HEK293 (cell line): ENCODE data around the gene MARCHF9.
A peak's percentile ranks its signal among the peaks of the same experiment; 100 is the strongest.

ENCODE experiments used
- CTCF ChIA-PET: fragments of 350-600 bp; formaldehyde crosslinking; extraction: SDS; loops from one replicate; lab custom pipeline; 2021; ENCODE audit warnings: antibody characterized with exemption; lab: Yijun Ruan, JAX
- POLR2A ChIA-PET: fragments of 300-600 bp; formaldehyde crosslinking; extraction: SDS; loops from one replicate; lab custom pipeline; 2020; ENCODE audit warnings: antibody characterized with exemption, inconsistent platforms; lab: Yijun Ruan, JAX
- H3K27ac ChIP-seq: fragments of 200-500 bp; sonication (Bioruptor generic); 2 replicates; pipeline ENCODE4 v1.5.1; 2014; ENCODE audit warnings: low read depth, low read length, control low read depth, inconsistent platforms; ENCODE audit errors: extremely low read depth
- H3K36me3 ChIP-seq, 2 experiments: fragments of 200-500 bp in 1 of 2; sonication (Bioruptor generic) in 1 of 2; 1 replicate in 1 of 2; 2 replicates in 1 of 2; pipeline ENCODE4 v1.5.1; 2014 to 2017; ENCODE audit warnings: inconsistent platforms in 2 of 2, low read length in 2 of 2; ENCODE audit not compliant: control insufficient read depth in 2 of 2, insufficient read depth in 1 of 2
- H3K4me1 ChIP-seq: fragments of 200-500 bp; sonication (Bioruptor generic); 2 replicates; pipeline ENCODE4 v1.5.1; 2014; ENCODE audit warnings: mild to moderate bottlenecking, low read length, inconsistent platforms; ENCODE audit not compliant: control insufficient read depth, insufficient read depth
- H3K4me3 ChIP-seq: 2 replicates; pipeline ENCODE4 v1.5.1; 2011; ENCODE audit warnings: low read depth, mild to moderate bottlenecking, control low read depth, low read length, moderate library complexity
- H3K9me3 ChIP-seq: fragments of 200-500 bp; sonication (Bioruptor generic); 2 replicates; pipeline ENCODE4 v1.5.1; 2014; ENCODE audit warnings: low read depth, low read length, inconsistent platforms; ENCODE audit not compliant: control insufficient read depth, insufficient read depth
- BCL11A ChIP-seq: fragments of 450-650 bp; formaldehyde crosslinking; IDR thresholded peaks from 2 replicates; pipeline ENCODE4 v1.5.1; 2016; ENCODE audit warnings: low read depth, missing biosample characterization, missing genetic modification characterization
- BCL11B ChIP-seq: fragments of 450-650 bp; formaldehyde crosslinking; IDR thresholded peaks from 2 replicates; pipeline ENCODE4 v1.5.1; 2016; ENCODE audit warnings: low read depth, missing biosample characterization, missing genetic modification characterization
- GLIS2 ChIP-seq: fragments of 450-650 bp; formaldehyde crosslinking; IDR thresholded peaks from 2 replicates; pipeline ENCODE4 v1.5.1; 2016; ENCODE audit warnings: missing biosample characterization, missing genetic modification characterization
- KLF10 ChIP-seq: fragments of 450-650 bp; IDR thresholded peaks from 2 replicates; pipeline ENCODE4 v1.5.1; 2018; ENCODE audit warnings: missing biosample characterization, mild to moderate bottlenecking, missing genetic modification characterization
- KLF8 ChIP-seq: fragments of 450-650 bp; formaldehyde crosslinking; IDR thresholded peaks from 2 replicates; pipeline ENCODE4 v1.5.1; 2016; ENCODE audit warnings: missing biosample characterization, missing genetic modification characterization
- MEIS1 ChIP-seq: sonication (generic); formaldehyde crosslinking; IDR thresholded peaks from 2 replicates; pipeline ENCODE4 v1.8.1; 2022; ENCODE audit warnings: missing genetic modification reagents, mild to moderate bottlenecking, borderline replicate concordance
- PBX3 ChIP-seq: sonication (generic); formaldehyde crosslinking; IDR thresholded peaks from 2 replicates; pipeline ENCODE4 v1.8.1; 2022; ENCODE audit warnings: mild to moderate bottlenecking, moderate library complexity, missing genetic modification reagents
- SCRT1 ChIP-seq: fragments of 450-650 bp; formaldehyde crosslinking; IDR thresholded peaks from 2 replicates; pipeline ENCODE4 v1.5.1; 2016; ENCODE audit warnings: missing biosample characterization, missing genetic modification characterization, borderline replicate concordance
- YY2 ChIP-seq: fragments of 450-650 bp; formaldehyde crosslinking; IDR thresholded peaks from 2 replicates; pipeline ENCODE4 v1.5.1; 2016; ENCODE audit warnings: missing biosample characterization, missing genetic modification characterization
- ZBTB7A ChIP-seq: fragments of 450-650 bp; formaldehyde crosslinking; IDR thresholded peaks from 2 replicates; pipeline ENCODE4 v1.5.1; 2016; ENCODE audit warnings: low read depth, missing biosample characterization, missing genetic modification characterization
- ZBTB8A ChIP-seq: fragments of 450-650 bp; formaldehyde crosslinking; IDR thresholded peaks from 2 replicates; pipeline ENCODE4 v1.5.1; 2016; ENCODE audit warnings: missing biosample characterization, missing genetic modification characterization
- ZFHX2 ChIP-seq: fragments of 450-650 bp; formaldehyde crosslinking; conservative IDR thresholded peaks from 2 replicates; pipeline ENCODE4 v1.5.1; 2016; ENCODE audit warnings: missing biosample characterization, missing genetic modification characterization
- ZNF274 ChIP-seq, 2 experiments: fragments of 200-500 bp in 1 of 2; fragments of 450-650 bp in 1 of 2; sonication (Bioruptor generic) in 1 of 2; formaldehyde crosslinking in 1 of 2; IDR thresholded peaks; 2 replicates each; pipeline versions ENCODE4 v1.5.1 to v1.6.1; 2014 to 2016; ENCODE audit warnings: borderline replicate concordance in 1 of 2, inconsistent platforms in 1 of 2, low read length in 1 of 2, missing biosample characterization in 1 of 2, missing genetic modification characterization in 1 of 2
- ZNF366 ChIP-seq: fragments of 450-650 bp; formaldehyde crosslinking; conservative IDR thresholded peaks from 2 replicates; pipeline ENCODE4 v1.5.1; 2016; ENCODE audit warnings: missing biosample characterization, missing genetic modification characterization
- ZNF560 ChIP-seq: fragments of 450-650 bp; formaldehyde crosslinking; IDR thresholded peaks from 2 replicates; pipeline ENCODE4 v1.5.1; 2017; ENCODE audit warnings: missing biosample characterization, missing genetic modification characterization, borderline replicate concordance
- ZNF830 ChIP-seq: fragments of 450-650 bp; IDR thresholded peaks from 2 replicates; pipeline ENCODE4 v1.5.0; 2018; ENCODE audit warnings: missing biosample characterization, missing genetic modification characterization, low read depth, mild to moderate bottlenecking, moderate library complexity
- TF ChIP-seq, protein P1 (sequence below): fragments of 450-650 bp; formaldehyde crosslinking; IDR thresholded peaks from 2 replicates; pipeline ENCODE4 v1.5.1; 2017; ENCODE audit warnings: missing biosample characterization, missing genetic modification characterization
- TF ChIP-seq, protein P2 (sequence below): fragments of 450-650 bp; formaldehyde crosslinking; optimal IDR thresholded peaks from 2 replicates; pipeline ENCODE3; 2016; ENCODE audit warnings: missing biosample characterization, mild to moderate bottlenecking, missing genetic modification characterization
- TF ChIP-seq, protein P3 (sequence below): fragments of 450-650 bp; formaldehyde crosslinking; IDR thresholded peaks from 2 replicates; pipeline ENCODE4 v1.5.1; 2016; ENCODE audit warnings: missing biosample characterization, missing genetic modification characterization
- TF ChIP-seq, protein P4 (sequence below): fragments of 450-650 bp; formaldehyde crosslinking; IDR thresholded peaks from 2 replicates; pipeline ENCODE4 v1.5.1; 2016; ENCODE audit warnings: missing biosample characterization, missing genetic modification characterization

Gene MARCHF9

GRCh38 chr12:57737467-57738460 lies 17.1 kb upstream of the MARCHF9 start:
- H3K36me3 ChIP-seq: no peaks in the 10 kb centered on the region
- H3K9me3 ChIP-seq: no peaks in the 10 kb centered on the region
- ChIA-PET CTCF (interaction anchor here (1.1 to 4.8 kb wide), 3 partner anchors 13 to 154 kb away, joined by 3 to 55 read pairs (median 35); no protein-coding TSS in a partner anchor), POLR2A (interaction anchor here (1.2 kb wide), 1 partner anchor 12 kb away, joined by 6 read pairs; no protein-coding TSS in a partner anchor)
- peaks cover 6% of the 10 kb centered on the region; the same call in 1 of the 2 replicates for H3K4me1 ChIP-seq
- H3K4me3 ChIP-seq: peak overlapping the region; percentile 37
- no peak overlapping the region; the same call in 1 of the 2 replicates for H3K27ac ChIP-seq
- TF ChIP-seq, protein P1, sequence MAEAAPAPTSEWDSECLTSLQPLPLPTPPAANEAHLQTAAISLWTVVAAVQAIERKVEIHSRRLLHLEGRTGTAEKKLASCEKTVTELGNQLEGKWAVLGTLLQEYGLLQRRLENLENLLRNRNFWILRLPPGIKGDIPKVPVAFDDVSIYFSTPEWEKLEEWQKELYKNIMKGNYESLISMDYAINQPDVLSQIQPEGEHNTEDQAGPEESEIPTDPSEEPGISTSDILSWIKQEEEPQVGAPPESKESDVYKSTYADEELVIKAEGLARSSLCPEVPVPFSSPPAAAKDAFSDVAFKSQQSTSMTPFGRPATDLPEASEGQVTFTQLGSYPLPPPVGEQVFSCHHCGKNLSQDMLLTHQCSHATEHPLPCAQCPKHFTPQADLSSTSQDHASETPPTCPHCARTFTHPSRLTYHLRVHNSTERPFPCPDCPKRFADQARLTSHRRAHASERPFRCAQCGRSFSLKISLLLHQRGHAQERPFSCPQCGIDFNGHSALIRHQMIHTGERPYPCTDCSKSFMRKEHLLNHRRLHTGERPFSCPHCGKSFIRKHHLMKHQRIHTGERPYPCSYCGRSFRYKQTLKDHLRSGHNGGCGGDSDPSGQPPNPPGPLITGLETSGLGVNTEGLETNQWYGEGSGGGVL: 0 out of 2 replicates have a peak, but pooled peaks have one; percentile 6
- TF ChIP-seq GLIS2: peak; percentile 13; the same call in 1 of the 2 replicates
- TF ChIP-seq, protein P2, sequence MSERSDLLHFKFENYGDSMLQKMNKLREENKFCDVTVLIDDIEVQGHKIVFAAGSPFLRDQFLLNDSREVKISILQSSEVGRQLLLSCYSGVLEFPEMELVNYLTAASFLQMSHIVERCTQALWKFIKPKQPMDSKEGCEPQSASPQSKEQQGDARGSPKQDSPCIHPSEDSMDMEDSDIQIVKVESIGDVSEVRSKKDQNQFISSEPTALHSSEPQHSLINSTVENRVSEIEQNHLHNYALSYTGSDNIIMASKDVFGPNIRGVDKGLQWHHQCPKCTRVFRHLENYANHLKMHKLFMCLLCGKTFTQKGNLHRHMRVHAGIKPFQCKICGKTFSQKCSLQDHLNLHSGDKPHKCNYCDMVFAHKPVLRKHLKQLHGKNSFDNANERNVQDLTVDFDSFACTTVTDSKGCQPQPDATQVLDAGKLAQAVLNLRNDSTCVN: peak; percentile 65
- no peak for TF ChIP-seq KLF8 (tag by site-specific recombination)
- 0 out of 2 replicates have a peak, but pooled peaks have one; percentile 9 for TF ChIP-seq PBX3
- TF ChIP-seq ZNF560 (tag by site-specific recombination): peak; percentile 89
- no peak for TF ChIP-seq SCRT1 (tag by site-specific recombination)
- 0 out of 2 replicates have a peak, but pooled peaks have one; percentile 6 for TF ChIP-seq ZFHX2 (tag by site-specific recombination)
- TF ChIP-seq ZNF830: no peak
- TF ChIP-seq MEIS1 (CRISPR knock-in tag): no peak
- peak; percentile 75; the same call in 1 of the 2 replicates for TF ChIP-seq ZBTB8A (tag by site-specific recombination)
- TF ChIP-seq, protein P3, sequence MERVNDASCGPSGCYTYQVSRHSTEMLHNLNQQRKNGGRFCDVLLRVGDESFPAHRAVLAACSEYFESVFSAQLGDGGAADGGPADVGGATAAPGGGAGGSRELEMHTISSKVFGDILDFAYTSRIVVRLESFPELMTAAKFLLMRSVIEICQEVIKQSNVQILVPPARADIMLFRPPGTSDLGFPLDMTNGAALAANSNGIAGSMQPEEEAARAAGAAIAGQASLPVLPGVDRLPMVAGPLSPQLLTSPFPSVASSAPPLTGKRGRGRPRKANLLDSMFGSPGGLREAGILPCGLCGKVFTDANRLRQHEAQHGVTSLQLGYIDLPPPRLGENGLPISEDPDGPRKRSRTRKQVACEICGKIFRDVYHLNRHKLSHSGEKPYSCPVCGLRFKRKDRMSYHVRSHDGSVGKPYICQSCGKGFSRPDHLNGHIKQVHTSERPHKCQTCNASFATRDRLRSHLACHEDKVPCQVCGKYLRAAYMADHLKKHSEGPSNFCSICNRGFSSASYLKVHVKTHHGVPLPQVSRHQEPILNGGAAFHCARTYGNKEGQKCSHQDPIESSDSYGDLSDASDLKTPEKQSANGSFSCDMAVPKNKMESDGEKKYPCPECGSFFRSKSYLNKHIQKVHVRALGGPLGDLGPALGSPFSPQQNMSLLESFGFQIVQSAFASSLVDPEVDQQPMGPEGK (tag by site-specific recombination): peak; percentile 7
- TF ChIP-seq BCL11B (tag by site-specific recombination): peak; percentile 68; the same call in 1 of the 2 replicates
- TF ChIP-seq ZBTB7A: peak; percentile 62; the same call in 1 of the 2 replicates
- peak; percentile 59; the same call in 1 of the 2 replicates for TF ChIP-seq BCL11A (tag by site-specific recombination)

DNA sequence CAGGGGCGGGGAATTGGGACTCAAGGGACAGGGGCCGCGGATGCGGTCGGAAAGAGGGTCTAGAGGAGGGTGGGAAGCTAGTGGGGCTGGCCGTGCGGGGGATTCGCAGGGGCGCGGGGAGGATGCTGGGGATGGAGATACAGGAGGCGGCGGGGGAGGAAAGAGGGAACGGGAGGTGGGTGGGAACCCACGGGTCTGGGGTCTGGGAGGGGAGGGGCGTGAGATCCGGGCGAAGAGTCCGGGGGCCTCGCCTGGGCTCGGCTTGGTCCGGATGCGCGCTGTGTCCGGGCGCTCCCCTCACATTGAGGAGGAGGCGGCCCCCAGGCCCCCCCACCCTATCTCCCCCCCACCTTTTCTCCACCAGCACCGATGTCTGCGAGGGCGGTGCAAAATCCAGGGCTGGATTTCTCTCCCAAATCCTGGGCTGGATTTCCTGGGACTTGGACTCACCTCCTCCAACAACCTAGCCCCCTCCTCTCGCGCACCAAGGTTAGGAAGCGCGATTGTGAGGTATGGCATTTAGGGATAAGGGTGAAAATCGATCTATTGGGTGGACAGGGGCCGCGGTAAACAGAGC lies 16.2 kb upstream of the MARCHF9 start, which contains the start of gene AGAP2:
AGAP2 (minus strand) TSS at position 82 of the 577 bp plus-strand sequence. CDS start 496 bp downstream, outside the sequence.
- Histone ChIP-seq H3K9me3 (no peaks in the 10 kb centered on the region), H3K36me3 (no peaks in the 10 kb centered on the region), H3K4me3 (peak within 1 kb of the TSS; percentile 37), H3K4me1 (peaks cover 6% of the 10 kb centered on the region; the same call in 1 of the 2 replicates), H3K27ac (no peak within 1 kb of the TSS; the same call in 1 of the 2 replicates)
- POLR2A ChIA-PET: no interaction called here
- CTCF ChIA-PET: interaction anchor here (0.6 to 4.8 kb wide), 4 partner anchors 14 to 284 kb away, joined by 3 to 55 read pairs (median 19); no protein-coding TSS in a partner anchor
- TF ChIP-seq KLF10 (tag by site-specific recombination): peak; percentile 41; the same call in 1 of the 2 replicates
- TF ChIP-seq, protein P4, sequence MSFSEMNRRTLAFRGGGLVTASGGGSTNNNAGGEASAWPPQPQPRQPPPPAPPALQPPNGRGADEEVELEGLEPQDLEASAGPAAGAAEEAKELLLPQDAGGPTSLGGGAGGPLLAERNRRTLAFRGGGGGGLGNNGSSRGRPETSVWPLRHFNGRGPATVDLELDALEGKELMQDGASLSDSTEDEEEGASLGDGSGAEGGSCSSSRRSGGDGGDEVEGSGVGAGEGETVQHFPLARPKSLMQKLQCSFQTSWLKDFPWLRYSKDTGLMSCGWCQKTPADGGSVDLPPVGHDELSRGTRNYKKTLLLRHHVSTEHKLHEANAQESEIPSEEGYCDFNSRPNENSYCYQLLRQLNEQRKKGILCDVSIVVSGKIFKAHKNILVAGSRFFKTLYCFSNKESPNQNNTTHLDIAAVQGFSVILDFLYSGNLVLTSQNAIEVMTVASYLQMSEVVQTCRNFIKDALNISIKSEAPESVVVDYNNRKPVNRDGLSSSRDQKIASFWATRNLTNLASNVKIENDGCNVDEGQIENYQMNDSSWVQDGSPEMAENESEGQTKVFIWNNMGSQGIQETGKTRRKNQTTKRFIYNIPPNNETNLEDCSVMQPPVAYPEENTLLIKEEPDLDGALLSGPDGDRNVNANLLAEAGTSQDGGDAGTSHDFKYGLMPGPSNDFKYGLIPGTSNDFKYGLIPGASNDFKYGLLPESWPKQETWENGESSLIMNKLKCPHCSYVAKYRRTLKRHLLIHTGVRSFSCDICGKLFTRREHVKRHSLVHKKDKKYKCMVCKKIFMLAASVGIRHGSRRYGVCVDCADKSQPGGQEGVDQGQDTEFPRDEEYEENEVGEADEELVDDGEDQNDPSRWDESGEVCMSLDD (tag by site-specific recombination): peak; percentile 51
- TF ChIP-seq ZNF366: peak; percentile 56; the same call in 1 of the 2 replicates
- no peak for TF ChIP-seq ZNF274 (IDR thresholded peaks at IDR 0.05; ENCODE audit: low read length)
- TF ChIP-seq ZNF274 (tag by site-specific recombination; IDR thresholded peaks at IDR 0.05; ENCODE audit: borderline replicate concordance): no peak
- no peak for TF ChIP-seq YY2 (tag by site-specific recombination)
